RWPE2 (cell line): ENCODE measurements around the gene FABP7.

Experiments
- ATAC-seq: fragments of 200-7000 bp; cut with Tn5 transposase; 3 replicates; pipeline ENCODE4 v1.9.1; 2021; ENCODE audit warnings: low read depth
- DNase-seq: peaks from one replicate; pipeline ENCODE4 v3.0.0-alpha.2; 2020; ENCODE audit warnings: low spot score
- H3K27ac ChIP-seq: fragments of 450-650 bp; 2 replicates; pipeline ENCODE4 v1.5.1; 2017; ENCODE audit warnings: mild to moderate bottlenecking; ENCODE audit not compliant: poor library complexity, severe bottlenecking
- H3K27me3 ChIP-seq: fragments of 250-450 bp; sonication (Bioruptor Pico); 2 replicates; pipeline ENCODE4 v1.5.1; 2021; ENCODE audit warnings: mild to moderate bottlenecking, moderate library complexity; ENCODE audit not compliant: insufficient read depth, poor library complexity, severe bottlenecking
- H3K36me3 ChIP-seq: fragments of 250-450 bp; sonication (Bioruptor Pico); 2 replicates; pipeline ENCODE4 v1.5.1; 2020; ENCODE audit warnings: low read depth, mild to moderate bottlenecking, moderate library complexity
- H3K4me1 ChIP-seq: fragments of 250-450 bp; sonication (Bioruptor Pico); 2 replicates; pipeline ENCODE4 v1.5.1; 2021; ENCODE audit warnings: mild to moderate bottlenecking, moderate library complexity; ENCODE audit not compliant: insufficient read depth, poor library complexity, severe bottlenecking
- H3K4me3 ChIP-seq: fragments of 250-450 bp; sonication (Bioruptor Pico); 2 replicates; pipeline ENCODE4 v1.5.1; 2021; ENCODE audit warnings: mild to moderate bottlenecking, moderate library complexity; ENCODE audit not compliant: severe bottlenecking
- H3K9me3 ChIP-seq: fragments of 250-450 bp; sonication (Bioruptor Pico); 2 replicates; pipeline ENCODE4 v1.5.1; 2021; ENCODE audit warnings: mild to moderate bottlenecking, moderate library complexity; ENCODE audit not compliant: severe bottlenecking
- TF ChIP-seq, protein P1 (sequence below): fragments of 450-650 bp; IDR thresholded peaks from one replicate; pipeline ENCODE4 v1.5.1; 2017; ENCODE audit warnings: mild to moderate bottlenecking, moderate library complexity; ENCODE audit not compliant: poor library complexity, severe bottlenecking

FABP7 gene

DNA sequence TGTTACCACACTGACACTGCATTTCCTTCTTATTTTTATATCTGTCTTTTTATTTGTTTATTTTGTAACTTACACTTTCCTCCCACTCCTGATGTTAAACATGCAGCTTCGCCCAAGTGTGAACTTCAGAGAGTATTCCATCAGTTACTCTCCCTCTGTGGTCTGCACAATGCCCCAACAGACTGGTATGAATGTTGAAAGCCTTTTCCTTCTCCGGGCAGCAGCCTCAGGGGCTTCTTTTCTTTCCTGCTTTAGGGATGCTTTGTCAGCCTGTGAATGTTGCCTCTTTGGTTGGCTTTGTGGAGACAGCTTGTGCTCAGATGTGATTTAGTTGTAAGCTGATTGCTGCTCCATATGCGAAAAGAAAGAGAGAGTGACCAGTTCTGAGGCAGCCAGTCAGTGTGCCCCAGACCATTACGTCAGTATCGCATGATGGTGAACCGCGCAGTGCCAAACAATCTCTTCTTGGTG lies 53.5 kb downstream of the FABP7 start:
- H3K27ac ChIP-seq: no peak overlapping the region
- no peak for ATAC-seq

More for the DNA sequence above, 53.5 kb downstream of the FABP7 start:
- DNase-seq: no peak
- Histone ChIP-seq H3K4me3 (no peak overlapping the region), H3K9me3 (no peaks in the 10 kb centered on the region), H3K4me1 (no peaks in the 10 kb centered on the region), H3K27me3 (no peaks in the 10 kb centered on the region), H3K36me3 (no peaks in the 10 kb centered on the region)
- TF ChIP-seq, protein P1, sequence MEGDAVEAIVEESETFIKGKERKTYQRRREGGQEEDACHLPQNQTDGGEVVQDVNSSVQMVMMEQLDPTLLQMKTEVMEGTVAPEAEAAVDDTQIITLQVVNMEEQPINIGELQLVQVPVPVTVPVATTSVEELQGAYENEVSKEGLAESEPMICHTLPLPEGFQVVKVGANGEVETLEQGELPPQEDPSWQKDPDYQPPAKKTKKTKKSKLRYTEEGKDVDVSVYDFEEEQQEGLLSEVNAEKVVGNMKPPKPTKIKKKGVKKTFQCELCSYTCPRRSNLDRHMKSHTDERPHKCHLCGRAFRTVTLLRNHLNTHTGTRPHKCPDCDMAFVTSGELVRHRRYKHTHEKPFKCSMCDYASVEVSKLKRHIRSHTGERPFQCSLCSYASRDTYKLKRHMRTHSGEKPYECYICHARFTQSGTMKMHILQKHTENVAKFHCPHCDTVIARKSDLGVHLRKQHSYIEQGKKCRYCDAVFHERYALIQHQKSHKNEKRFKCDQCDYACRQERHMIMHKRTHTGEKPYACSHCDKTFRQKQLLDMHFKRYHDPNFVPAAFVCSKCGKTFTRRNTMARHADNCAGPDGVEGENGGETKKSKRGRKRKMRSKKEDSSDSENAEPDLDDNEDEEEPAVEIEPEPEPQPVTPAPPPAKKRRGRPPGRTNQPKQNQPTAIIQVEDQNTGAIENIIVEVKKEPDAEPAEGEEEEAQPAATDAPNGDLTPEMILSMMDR: no peak
